Stimulated activated CD4-positive, alpha-beta T cell treated with anti-CD3 and anti-CD28 coated beads, Interleukin-2, amount 100 ng/mL, for 24 hours (primary cell): ENCODE data around the gene SFN.
"Not testable (repeated sequence)": the region's sequence is repeated elsewhere in the genome, so short reads cannot be mapped to it uniquely, and the experiment has no call there.

Source experiments
- DNase-seq, 2 donors: peaks; one replicate each; pipeline ENCODE4 v3.0.0-alpha.2; 2020

SFN gene

DNA sequence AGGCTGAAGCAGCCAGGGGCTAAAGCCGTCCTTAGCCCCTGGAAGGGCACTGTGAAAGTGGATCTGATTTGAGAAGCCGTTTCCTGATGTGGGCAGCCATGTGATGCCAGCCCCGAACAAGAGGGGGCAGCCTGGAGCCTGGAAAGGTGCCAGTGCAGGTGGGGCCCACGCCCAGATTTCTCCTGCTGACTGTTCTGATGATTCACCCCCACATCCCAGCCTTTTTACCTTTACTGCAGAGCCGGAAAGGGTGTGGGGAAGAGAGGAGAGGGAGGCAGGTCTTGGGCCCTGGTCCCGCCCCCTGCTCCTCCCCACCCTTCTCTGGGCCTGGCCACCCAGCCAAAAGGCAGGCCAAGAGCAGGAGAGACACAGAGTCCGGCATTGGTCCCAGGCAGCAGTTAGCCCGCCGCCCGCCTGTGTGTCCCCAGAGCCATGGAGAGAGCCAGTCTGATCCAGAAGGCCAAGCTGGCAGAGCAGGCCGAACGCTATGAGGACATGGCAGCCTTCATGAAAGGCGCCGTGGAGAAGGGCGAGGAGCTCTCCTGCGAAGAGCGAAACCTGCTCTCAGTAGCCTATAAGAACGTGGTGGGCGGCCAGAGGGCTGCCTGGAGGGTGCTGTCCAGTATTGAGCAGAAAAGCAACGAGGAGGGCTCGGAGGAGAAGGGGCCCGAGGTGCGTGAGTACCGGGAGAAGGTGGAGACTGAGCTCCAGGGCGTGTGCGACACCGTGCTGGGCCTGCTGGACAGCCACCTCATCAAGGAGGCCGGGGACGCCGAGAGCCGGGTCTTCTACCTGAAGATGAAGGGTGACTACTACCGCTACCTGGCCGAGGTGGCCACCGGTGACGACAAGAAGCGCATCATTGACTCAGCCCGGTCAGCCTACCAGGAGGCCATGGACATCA lies at the start of gene SFN:
Gene SFN (plus strand): TSS at position 369 of the 904 bp plus-strand sequence. CDS start 64 bp downstream, at position 433.
- DNase-seq, result peak; percentile 49 to 74

- DNase-seq, result no peak
These were observed 48.6 kb upstream of the SFN start for GRCh38 chr1:26814377-26814776.

- no peak for DNase-seq
These were observed 48.1 kb upstream of the SFN start for GRCh38 chr1:26814893-26815292.

- no peak for DNase-seq
These were observed 42.1 kb upstream of the SFN start for GRCh38 chr1:26820784-26821269.

- DNase-seq, result no peak
These were observed 40.1 kb upstream of the SFN start for GRCh38 chr1:26822737-26823395.

- DNase-seq, result no peak
These were observed 38.2 kb upstream of the SFN start for GRCh38 chr1:26824731-26825130.

GRCh38 chr1:26826261-26827105 lies 36.5 kb upstream of the SFN start, which contains the start of gene ZDHHC18:
TSS of gene ZDHHC18 (plus strand) at chr1:26826688. CDS start at chr1:26826805, 117 bp downstream.
- peak; percentile 75 to 79 for DNase-seq

- no peak for DNase-seq
These were observed 35.8 kb upstream of the SFN start for GRCh38 chr1:26827106-26827604.

DNA sequence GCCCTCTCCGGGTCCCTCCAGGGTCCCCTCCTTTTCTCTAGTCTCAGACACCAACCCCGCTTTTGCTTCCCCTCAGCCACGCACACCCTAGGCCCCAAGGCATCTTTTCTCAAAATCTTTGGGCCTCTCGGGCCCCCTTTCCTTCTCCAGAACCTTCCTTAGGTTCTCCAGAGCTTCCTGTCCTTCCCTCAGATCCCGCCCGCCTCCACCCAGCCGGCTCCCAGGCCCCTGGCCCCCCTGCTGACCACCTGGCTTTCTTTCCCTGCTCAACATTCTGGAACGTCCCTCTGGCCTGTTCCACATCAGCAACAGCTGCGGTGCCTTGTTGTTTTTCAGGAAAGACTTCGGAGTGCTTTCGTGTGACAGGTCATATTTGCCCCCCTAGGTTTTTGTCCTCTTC lies 35.3 kb upstream of the SFN start:
- no peak for DNase-seq

DNA sequence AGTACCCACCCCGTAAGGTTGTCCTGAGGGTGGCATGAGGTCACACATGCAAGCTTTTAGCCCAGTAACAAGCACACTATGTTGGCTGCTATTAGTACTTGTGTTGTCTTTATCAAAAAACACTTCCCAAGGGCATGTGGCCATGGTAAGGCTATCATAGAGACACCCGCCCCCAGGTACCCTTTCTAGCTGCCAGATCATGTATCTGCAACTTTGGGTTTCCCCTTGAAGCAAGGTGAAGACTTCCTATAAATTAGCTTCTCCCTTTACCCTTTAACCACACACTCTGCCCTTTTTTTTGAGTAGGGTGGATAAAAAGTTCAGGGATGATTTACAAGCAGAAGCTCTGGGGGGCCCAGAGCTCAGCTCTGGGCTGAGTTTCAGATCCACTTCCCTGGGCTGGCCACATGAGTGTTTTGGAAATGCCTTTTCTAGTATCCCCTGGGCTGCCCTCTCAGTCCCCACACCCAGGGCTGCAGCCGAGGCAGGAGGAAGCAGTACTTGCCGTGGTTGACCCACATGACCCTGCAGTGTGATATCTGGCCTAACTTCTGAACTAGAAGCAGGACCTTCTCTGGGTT lies 34.4 kb upstream of the SFN start:
- peak in 1 of 2 donors; percentile 39 for DNase-seq

- no peak for DNase-seq
These were observed 33.6 kb upstream of the SFN start for GRCh38 chr1:26829184-26829911.

GRCh38 chr1:26831059-26831458 lies 31.9 kb upstream of the SFN start:
- DNase-seq, result no peak

DNA sequence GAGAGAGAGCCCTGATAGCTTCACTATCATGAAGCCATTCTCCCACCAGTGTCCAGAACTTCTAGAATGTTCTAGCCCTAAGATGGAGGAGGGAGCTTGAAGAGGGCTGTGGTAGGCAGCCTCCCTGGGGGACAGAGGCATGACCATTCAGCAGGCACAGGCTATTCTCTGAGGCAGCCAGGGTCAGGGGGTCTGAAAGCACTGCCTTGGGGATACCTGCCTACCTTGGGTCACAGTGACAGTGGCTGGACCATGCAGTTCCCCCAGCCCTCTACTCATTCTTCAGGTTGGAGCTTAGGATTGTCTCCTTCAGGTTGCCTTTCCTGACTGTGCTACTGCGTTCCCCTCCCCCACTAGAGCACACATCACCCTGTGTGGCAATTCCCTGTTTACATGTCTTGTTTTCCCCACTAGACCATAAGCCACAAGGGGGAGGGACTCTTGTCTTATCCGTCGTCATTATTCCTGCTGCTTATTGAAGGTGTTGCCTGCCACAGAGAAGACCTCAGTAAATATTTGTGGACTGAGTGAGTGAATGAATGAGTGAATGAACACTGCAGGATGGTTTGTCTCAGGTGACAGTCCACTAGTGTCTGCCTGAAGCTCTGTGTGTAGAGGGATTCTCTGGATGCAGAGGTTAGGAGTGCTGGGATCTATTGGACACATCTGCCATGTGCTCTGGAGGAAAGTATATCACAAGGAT lies 31.3 kb upstream of the SFN start:
- DNase-seq, result no peak

GRCh38 chr1:26832249-26832960 lies 30.5 kb upstream of the SFN start:
- DNase-seq, result no peak

- DNase-seq, result peak; percentile 78 to 79
These were observed 29.2 kb upstream of the SFN start for GRCh38 chr1:26833432-26834405.

GRCh38 chr1:26837665-26838064 lies 25.3 kb upstream of the SFN start:
- DNase-seq, result not testable (repeated sequence)

DNA sequence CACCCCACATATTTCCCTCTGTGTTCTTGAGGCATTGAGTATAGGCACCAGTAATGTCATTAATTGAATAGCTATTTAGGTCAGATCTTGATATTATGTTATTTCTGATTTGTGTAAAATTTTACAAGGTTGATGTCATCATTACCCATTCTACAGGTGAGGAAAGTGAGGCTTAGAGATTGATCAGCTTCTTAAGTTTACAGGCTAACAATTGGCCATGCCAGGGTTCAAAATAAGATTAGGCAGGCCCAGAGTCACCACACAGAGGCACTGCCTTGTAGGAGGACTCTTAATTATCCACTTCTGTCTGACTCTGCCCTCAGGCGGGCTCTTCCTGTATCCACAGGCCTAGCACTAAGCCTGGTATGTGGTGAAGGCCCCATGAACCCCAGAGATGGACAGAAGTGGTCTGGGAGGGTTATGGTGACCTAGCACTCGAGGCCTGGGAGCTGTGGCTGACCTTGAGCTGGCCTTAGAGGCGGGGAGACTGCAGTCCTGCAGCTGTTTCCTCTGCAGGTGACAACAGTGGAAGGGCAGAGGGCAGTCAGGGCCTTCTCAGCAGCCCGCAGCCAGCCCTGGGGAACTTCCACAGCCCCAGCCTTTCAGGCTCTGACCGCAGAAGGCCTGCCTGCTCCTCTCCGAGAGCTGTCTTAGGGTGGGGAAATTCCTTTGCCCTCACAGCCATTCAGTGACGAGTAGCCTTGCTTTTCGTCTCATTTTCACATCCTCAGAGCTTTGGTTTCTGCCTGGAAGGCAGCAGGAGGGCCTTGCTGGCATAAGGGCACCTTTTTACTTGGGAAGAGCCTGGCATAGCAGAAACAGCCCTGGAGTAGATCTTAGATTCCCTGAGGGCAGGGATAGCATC lies 24.2 kb upstream of the SFN start:
- DNase-seq, result peak; percentile 60 to 65

- no peak for DNase-seq
These were observed 23.6 kb upstream of the SFN start for GRCh38 chr1:26839339-26839722.
